SK-N-SH treated with all-trans-retinoic acid at 6 μM for 48 hours (cell line): ENCODE data around the gene FAM167B.
"Not testable (repeated sequence)": the region's sequence is repeated elsewhere in the genome, so short reads cannot be mapped to it uniquely, and the experiment has no call there.

Source experiments
- ATAC-seq: fragments of 200-7000 bp; cut with Tn5 transposase; 3 replicates; pipeline ENCODE4 v1.9.1; 2020; ENCODE audit warnings: mild to moderate bottlenecking, moderate library complexity
- ARNTL ChIP-seq: fragments of 450-650 bp; formaldehyde crosslinking; IDR thresholded peaks from 2 replicates; pipeline ENCODE4 v1.5.0; 2020; ENCODE audit warnings: low read depth, mild to moderate bottlenecking, moderate library complexity, borderline replicate concordance
- GLIS3 ChIP-seq: fragments of 250-450 bp; sonication (Bioruptor Pico); IDR thresholded peaks from 2 replicates; pipeline ENCODE4 v1.5.0; 2020; ENCODE audit warnings: mild to moderate bottlenecking, moderate library complexity
- ISL1 ChIP-seq: fragments of 250-450 bp; sonication (Bioruptor Pico); IDR thresholded peaks from 2 replicates; pipeline ENCODE4 v2.1.2; 2022; ENCODE audit warnings: mild to moderate bottlenecking, moderate library complexity
- OSR1 ChIP-seq: fragments of 250-450 bp; sonication (Bioruptor Pico); IDR thresholded peaks from 2 replicates; pipeline ENCODE4 v1.8.0; 2022; ENCODE audit warnings: moderate library complexity, mild to moderate bottlenecking, inconsistent platforms
- POU6F1 ChIP-seq: fragments of 250-450 bp; sonication (Bioruptor Pico); IDR thresholded peaks from 2 replicates; pipeline ENCODE4 v1.8.0; 2021; ENCODE audit warnings: low read depth, mild to moderate bottlenecking, moderate library complexity, borderline replicate concordance
- PPARA ChIP-seq: fragments of 250-450 bp; sonication (Bioruptor Pico); IDR thresholded peaks from 2 replicates; pipeline ENCODE4 v1.5.0; 2020; ENCODE audit warnings: mild to moderate bottlenecking, borderline replicate concordance
- RARB ChIP-seq: fragments of 250-450 bp; sonication (Bioruptor Pico); IDR thresholded peaks from 2 replicates; pipeline ENCODE4 v1.8.0; 2021; ENCODE audit warnings: mild to moderate bottlenecking, moderate library complexity
- TCF4 ChIP-seq: fragments of 250-450 bp; sonication (Bioruptor Pico); IDR thresholded peaks from 2 replicates; pipeline ENCODE4 v1.8.0; 2021; ENCODE audit warnings: mild to moderate bottlenecking, moderate library complexity, borderline replicate concordance
- ZFP3 ChIP-seq: fragments of 250-450 bp; sonication (Bioruptor Pico); IDR thresholded peaks from 2 replicates; pipeline ENCODE4 v1.5.0; 2020; ENCODE audit warnings: mild to moderate bottlenecking, moderate library complexity
- ZNF565 ChIP-seq: fragments of 450-650 bp; formaldehyde crosslinking; conservative IDR thresholded peaks from 2 replicates; pipeline ENCODE4 v1.5.0; 2020; ENCODE audit warnings: low read depth, mild to moderate bottlenecking, moderate library complexity
- ZNF70 ChIP-seq: fragments of 450-650 bp; formaldehyde crosslinking; IDR thresholded peaks from 2 replicates; pipeline ENCODE4 v1.5.0; 2020; ENCODE audit warnings: mild to moderate bottlenecking, moderate library complexity
- ZNF8 ChIP-seq: fragments of 450-650 bp; formaldehyde crosslinking; IDR thresholded peaks from 2 replicates; pipeline ENCODE4 v1.5.0; 2020; ENCODE audit warnings: mild to moderate bottlenecking, moderate library complexity
- TF ChIP-seq, protein P1 (sequence below): fragments of 250-450 bp; sonication (Bioruptor Pico); IDR thresholded peaks from 2 replicates; pipeline ENCODE4 v1.5.0; 2020; ENCODE audit warnings: mild to moderate bottlenecking, moderate library complexity
- TF ChIP-seq, protein P2 (sequence below): fragments of 250-450 bp; sonication (Bioruptor Pico); IDR thresholded peaks from 2 replicates; pipeline ENCODE4 v1.5.1; 2021; ENCODE audit warnings: mild to moderate bottlenecking, moderate library complexity
- TF ChIP-seq, protein P3 (sequence below): fragments of 250-450 bp; sonication (Bioruptor Pico); IDR thresholded peaks from 2 replicates; pipeline ENCODE4 v1.5.1; 2020; ENCODE audit warnings: low read depth, mild to moderate bottlenecking, moderate library complexity

FAM167B gene

GRCh38 chr1:32291708-32292538 is 44.9 kb downstream of the FAM167B start, which contains the start of gene HDAC1:
TSS of gene HDAC1 (plus strand) at chr1:32292083. CDS start at chr1:32292170, 87 bp downstream.
- TF ChIP-seq ZNF8 (CRISPR knock-in tag): no peak
- no peak for TF ChIP-seq TCF4 (CRISPR knock-in tag)
- peak; percentile 86; the same call in 1 of the 2 replicates for TF ChIP-seq GLIS3 (CRISPR knock-in tag)
- TF ChIP-seq, protein P1, sequence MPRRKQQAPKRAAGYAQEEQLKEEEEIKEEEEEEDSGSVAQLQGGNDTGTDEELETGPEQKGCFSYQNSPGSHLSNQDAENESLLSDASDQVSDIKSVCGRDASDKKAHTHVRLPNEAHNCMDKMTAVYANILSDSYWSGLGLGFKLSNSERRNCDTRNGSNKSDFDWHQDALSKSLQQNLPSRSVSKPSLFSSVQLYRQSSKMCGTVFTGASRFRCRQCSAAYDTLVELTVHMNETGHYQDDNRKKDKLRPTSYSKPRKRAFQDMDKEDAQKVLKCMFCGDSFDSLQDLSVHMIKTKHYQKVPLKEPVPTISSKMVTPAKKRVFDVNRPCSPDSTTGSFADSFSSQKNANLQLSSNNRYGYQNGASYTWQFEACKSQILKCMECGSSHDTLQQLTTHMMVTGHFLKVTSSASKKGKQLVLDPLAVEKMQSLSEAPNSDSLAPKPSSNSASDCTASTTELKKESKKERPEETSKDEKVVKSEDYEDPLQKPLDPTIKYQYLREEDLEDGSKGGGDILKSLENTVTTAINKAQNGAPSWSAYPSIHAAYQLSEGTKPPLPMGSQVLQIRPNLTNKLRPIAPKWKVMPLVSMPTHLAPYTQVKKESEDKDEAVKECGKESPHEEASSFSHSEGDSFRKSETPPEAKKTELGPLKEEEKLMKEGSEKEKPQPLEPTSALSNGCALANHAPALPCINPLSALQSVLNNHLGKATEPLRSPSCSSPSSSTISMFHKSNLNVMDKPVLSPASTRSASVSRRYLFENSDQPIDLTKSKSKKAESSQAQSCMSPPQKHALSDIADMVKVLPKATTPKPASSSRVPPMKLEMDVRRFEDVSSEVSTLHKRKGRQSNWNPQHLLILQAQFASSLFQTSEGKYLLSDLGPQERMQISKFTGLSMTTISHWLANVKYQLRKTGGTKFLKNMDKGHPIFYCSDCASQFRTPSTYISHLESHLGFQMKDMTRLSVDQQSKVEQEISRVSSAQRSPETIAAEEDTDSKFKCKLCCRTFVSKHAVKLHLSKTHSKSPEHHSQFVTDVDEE (CRISPR knock-in tag): peak; percentile 41; the same call in 1 of the 2 replicates
- no peak for TF ChIP-seq ARNTL (CRISPR knock-in tag)
- TF ChIP-seq ZNF70 (CRISPR knock-in tag): peak; percentile 65
- no peak for TF ChIP-seq ISL1 (CRISPR knock-in tag)
- TF ChIP-seq POU6F1: peak; percentile 90
- no peak for TF ChIP-seq RARB (CRISPR knock-in tag)
- no peak for TF ChIP-seq OSR1 (CRISPR knock-in tag)
- TF ChIP-seq, protein P2, sequence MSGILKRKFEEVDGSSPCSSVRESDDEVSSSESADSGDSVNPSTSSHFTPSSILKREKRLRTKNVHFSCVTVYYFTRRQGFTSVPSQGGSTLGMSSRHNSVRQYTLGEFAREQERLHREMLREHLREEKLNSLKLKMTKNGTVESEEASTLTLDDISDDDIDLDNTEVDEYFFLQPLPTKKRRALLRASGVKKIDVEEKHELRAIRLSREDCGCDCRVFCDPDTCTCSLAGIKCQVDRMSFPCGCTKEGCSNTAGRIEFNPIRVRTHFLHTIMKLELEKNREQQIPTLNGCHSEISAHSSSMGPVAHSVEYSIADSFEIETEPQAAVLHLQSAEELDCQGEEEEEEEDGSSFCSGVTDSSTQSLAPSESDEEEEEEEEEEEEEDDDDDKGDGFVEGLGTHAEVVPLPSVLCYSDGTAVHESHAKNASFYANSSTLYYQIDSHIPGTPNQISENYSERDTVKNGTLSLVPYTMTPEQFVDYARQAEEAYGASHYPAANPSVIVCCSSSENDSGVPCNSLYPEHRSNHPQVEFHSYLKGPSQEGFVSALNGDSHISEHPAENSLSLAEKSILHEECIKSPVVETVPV: no peak
- TF ChIP-seq PPARA (CRISPR knock-in tag): no peak
- TF ChIP-seq, protein P3, sequence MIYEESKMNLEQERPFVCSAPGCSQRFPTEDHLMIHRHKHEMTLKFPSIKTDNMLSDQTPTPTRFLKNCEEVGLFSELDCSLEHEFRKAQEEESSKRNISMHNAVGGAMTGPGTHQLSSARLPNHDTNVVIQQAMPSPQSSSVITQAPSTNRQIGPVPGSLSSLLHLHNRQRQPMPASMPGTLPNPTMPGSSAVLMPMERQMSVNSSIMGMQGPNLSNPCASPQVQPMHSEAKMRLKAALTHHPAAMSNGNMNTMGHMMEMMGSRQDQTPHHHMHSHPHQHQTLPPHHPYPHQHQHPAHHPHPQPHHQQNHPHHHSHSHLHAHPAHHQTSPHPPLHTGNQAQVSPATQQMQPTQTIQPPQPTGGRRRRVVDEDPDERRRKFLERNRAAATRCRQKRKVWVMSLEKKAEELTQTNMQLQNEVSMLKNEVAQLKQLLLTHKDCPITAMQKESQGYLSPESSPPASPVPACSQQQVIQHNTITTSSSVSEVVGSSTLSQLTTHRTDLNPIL (CRISPR knock-in tag): no peak
- no peak for TF ChIP-seq ZNF565 (CRISPR knock-in tag)
- 0 out of 2 replicates have a peak, but pooled peaks have one; percentile 50 for TF ChIP-seq ZFP3 (CRISPR knock-in tag)
- ATAC-seq: peak; percentile 98

- ATAC-seq: not testable (repeated sequence)
Observed at GRCh38 chr1:32298211-32298610, 51.2 kb downstream of the FAM167B start.
